GOT3 (cell line): Measurements from ENCODE around the gene RAB3IL1.

Source experiments
- DNase-seq: peaks from one replicate; lab custom pipeline; 2025; ENCODE audit warnings: mixed read lengths; lab: John Stamatoyannopoulos, UW

RAB3IL1 gene

GRCh38 chr11:61904539-61905048, 12.8 kb downstream of the RAB3IL1 start:
- no peak for DNase-seq

GRCh38 chr11:61903845-61904244, 13.5 kb downstream of the RAB3IL1 start:
- no peak for DNase-seq

GRCh38 chr11:61902313-61902712, 15.1 kb downstream of the RAB3IL1 start:
- DNase-seq = no peak

- no peak for DNase-seq
Measured at GRCh38 chr11:61901397-61901796, 16.0 kb downstream of the RAB3IL1 start.

GRCh38 chr11:61900251-61900650, 17.1 kb downstream of the RAB3IL1 start:
- no peak for DNase-seq

- peak; percentile 36 for DNase-seq
Measured at GRCh38 chr11:61899146-61899841, 18.1 kb downstream of the RAB3IL1 start.

GRCh38 chr11:61898247-61898582, 19.2 kb downstream of the RAB3IL1 start:
- DNase-seq = no peak

- no peak for DNase-seq
Measured at GRCh38 chr11:61897387-61898246, 19.7 kb downstream of the RAB3IL1 start.

- DNase-seq = no peak
Measured at GRCh38 chr11:61896665-61897386, 20.5 kb downstream of the RAB3IL1 start.

- DNase-seq = no peak
Measured at GRCh38 chr11:61895718-61896059, 21.7 kb downstream of the RAB3IL1 start.

- DNase-seq = no peak
Measured at GRCh38 chr11:61895046-61895717, 22.2 kb downstream of the RAB3IL1 start.

- no peak for DNase-seq
Measured at GRCh38 chr11:61893981-61894380, 23.4 kb downstream of the RAB3IL1 start.

GRCh38 chr11:61892085-61892370, 25.3 kb downstream of the RAB3IL1 start:
- no peak for DNase-seq

- DNase-seq = no peak
Measured at GRCh38 chr11:61891331-61892084, 25.9 kb downstream of the RAB3IL1 start, which contains the start of gene FADS3. TSS of gene FADS3 (minus strand) at chr11:61891545. CDS start at chr11:61891381, 164 bp downstream.

GRCh38 chr11:61890529-61891330, 26.6 kb downstream of the RAB3IL1 start:
- no peak for DNase-seq

- DNase-seq = no peak
Measured at GRCh38 chr11:61889831-61890230, 27.5 kb downstream of the RAB3IL1 start.

GRCh38 chr11:61888590-61888989, 28.8 kb downstream of the RAB3IL1 start:
- no peak for DNase-seq

- peak; percentile 60 for DNase-seq
Measured at GRCh38 chr11:61887839-61888494, 29.4 kb downstream of the RAB3IL1 start.

- no peak for DNase-seq
Measured at GRCh38 chr11:61886643-61887042, 30.7 kb downstream of the RAB3IL1 start.
